Measurements from ENCODE around the gene ACTRT2.

DNA sequence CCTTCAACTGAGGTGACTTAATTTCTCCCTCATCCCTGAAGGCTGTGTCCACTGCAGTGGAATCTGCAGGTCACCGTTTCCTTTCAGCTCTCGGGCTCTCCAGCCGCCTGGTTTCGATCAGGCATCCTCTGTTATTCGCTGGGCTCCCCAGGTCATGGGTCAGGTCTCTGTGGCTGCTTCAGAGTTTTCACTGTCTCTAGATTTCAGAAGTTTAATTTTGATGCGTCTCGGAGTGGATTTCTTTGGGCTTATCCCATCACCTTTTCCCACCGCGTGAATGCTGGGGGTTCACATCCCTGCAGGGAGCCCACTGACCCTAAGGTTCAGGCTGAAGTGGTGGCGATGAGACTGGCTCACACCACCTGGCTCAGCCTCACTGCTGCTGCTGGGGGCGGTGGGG, 3.3 kb downstream of the ACTRT2 start:
- no peak for TF ChIP-seq CTCF (conservative IDR thresholded peaks at IDR 0.05 in 1 of 2, IDR thresholded peaks at IDR 0.05 in 1 of 2; ENCODE audit: extremely low read depth in 1 of 2, insufficient read depth in 1 of 2, low read depth in 1 of 2, low read length in 2 of 2)
- no peak for TF ChIP-seq EZH2 (IDR thresholded peaks at IDR 0.05; ENCODE audit: borderline replicate concordance, low read length)
